Measurements from ENCODE around the gene ANKFN1. TPM values are rescaled to one million over a fixed set of nuclear protein-coding genes. Genes with fewer than 3 reads are reported as not detected.

Gene ANKFN1
- total RNA-seq, 1 donor from 2014 or later, result 2.4 TPM

DNA sequence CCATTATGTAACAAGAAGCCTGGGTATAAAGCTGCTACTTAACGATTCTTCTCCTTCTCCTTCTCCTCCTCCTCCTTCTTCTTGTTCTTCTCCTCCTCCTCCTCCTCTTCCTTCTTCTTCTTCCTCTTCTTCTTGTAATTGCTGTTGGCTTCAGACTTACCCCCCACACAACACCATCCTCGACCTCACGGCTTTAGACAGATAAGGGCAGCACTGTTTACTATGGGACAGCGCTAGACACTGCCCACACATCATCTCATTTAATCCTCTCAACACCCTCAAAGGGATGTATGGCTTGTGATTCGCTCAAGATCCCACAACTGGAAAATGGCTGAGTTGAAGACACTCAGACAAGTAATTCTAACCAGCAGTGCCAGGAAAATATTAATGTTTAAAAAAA, 379.7 kb downstream of the ANKFN1 start:
- TF ChIP-seq, protein P1, sequence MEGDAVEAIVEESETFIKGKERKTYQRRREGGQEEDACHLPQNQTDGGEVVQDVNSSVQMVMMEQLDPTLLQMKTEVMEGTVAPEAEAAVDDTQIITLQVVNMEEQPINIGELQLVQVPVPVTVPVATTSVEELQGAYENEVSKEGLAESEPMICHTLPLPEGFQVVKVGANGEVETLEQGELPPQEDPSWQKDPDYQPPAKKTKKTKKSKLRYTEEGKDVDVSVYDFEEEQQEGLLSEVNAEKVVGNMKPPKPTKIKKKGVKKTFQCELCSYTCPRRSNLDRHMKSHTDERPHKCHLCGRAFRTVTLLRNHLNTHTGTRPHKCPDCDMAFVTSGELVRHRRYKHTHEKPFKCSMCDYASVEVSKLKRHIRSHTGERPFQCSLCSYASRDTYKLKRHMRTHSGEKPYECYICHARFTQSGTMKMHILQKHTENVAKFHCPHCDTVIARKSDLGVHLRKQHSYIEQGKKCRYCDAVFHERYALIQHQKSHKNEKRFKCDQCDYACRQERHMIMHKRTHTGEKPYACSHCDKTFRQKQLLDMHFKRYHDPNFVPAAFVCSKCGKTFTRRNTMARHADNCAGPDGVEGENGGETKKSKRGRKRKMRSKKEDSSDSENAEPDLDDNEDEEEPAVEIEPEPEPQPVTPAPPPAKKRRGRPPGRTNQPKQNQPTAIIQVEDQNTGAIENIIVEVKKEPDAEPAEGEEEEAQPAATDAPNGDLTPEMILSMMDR (conservative IDR thresholded peaks at IDR 0.05), result no peak
- no peak overlapping the region for H3K27ac Mint-ChIP-seq
- H3K27me3 Mint-ChIP-seq, result peaks cover 18% of the 10 kb centered on the region
- no peaks in the 10 kb centered on the region for H3K9me3 Mint-ChIP-seq
- no peak for DNase-seq (ENCODE audit: extremely low spot score, unreplicated experiment)
- peaks cover 9% of the 10 kb centered on the region for H3K4me1 Mint-ChIP-seq (ENCODE audit: unreplicated experiment)
- no peaks in the 10 kb centered on the region for H3K36me3 Mint-ChIP-seq
- H3K4me3 Mint-ChIP-seq, result no peak overlapping the region

DNA sequence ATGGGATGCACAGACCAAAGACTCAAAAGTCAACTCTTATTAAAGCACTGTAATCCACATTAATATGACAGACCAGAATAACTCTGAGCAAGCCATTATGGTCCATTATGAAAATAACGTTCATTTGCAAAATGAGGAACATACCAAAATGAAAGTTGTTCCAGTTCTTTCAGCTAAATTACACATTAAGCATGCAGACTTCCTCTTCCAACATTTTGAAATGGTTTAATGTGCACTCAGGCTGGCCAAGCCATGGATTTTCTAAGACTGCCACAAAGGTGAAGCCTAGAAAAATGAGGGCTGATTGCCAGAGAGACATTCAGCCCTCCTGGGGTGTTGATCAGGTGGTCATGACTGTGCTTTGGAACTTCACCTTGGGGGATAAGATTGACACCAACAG, 383.5 kb downstream of the ANKFN1 start:
- TF ChIP-seq, protein P1 (conservative IDR thresholded peaks at IDR 0.05), result no peak
- Mint-ChIP-seq H3K9me3 (peaks cover 5% of the 10 kb centered on the region), H3K27me3 (peaks cover 24% of the 10 kb centered on the region), H3K4me1 (ENCODE audit: unreplicated experiment) (peaks cover 5% of the 10 kb centered on the region), H3K36me3 (no peaks in the 10 kb centered on the region), H3K4me3 (no peak overlapping the region), H3K27ac (no peak overlapping the region)
- DNase-seq (ENCODE audit: extremely low spot score, unreplicated experiment), result no peak

DNA sequence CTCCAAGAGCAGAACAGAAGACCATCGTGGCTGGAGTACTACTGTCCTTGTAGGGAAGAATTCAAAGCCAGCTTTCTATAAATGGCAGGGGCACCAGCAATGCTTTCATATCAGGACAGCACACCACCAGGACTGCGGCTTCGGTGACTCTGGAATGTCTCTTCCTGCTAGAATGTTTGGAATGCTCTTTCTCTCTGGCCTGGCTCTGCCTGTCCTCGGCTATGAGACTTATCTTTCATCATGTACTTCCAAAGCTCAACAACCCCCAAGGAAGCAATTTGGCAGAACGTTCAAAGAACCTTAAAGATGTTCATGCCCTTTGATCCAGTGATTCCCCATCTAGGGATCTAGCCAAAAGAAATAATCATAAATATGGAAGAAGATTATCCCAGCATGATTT, 387.6 kb downstream of the ANKFN1 start:
- peaks cover 9% of the 10 kb centered on the region for H3K4me1 Mint-ChIP-seq (ENCODE audit: unreplicated experiment)
- H3K27me3 Mint-ChIP-seq, result peaks cover 6% of the 10 kb centered on the region
- TF ChIP-seq, protein P1 (conservative IDR thresholded peaks at IDR 0.05), result no peak
- peaks cover 5% of the 10 kb centered on the region for H3K9me3 Mint-ChIP-seq
- no peak for DNase-seq (ENCODE audit: extremely low spot score, unreplicated experiment)
- H3K27ac Mint-ChIP-seq, result no peak overlapping the region
- H3K36me3 Mint-ChIP-seq, result no peaks in the 10 kb centered on the region
- H3K4me3 Mint-ChIP-seq, result no peak overlapping the region

DNA sequence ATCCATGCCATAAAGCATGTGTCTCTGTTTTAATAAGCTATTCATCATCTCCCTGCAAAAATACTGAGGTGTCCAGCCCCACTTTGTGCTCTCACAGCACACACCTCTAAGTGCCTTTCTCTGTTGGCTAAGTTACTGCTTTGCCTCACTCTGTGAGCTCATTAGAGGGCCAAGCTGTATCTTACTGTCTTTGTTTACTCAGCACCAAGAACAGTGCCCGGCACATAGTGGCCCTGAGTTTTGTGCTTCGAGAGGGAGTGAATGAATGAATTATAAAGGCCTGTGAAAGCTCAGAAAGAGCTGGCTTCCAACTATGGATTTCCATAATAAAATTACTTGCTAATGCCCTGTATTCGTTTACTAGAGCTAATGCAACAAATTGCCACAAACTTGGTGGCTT, 390.0 kb downstream of the ANKFN1 start:
- DNase-seq (ENCODE audit: extremely low spot score, unreplicated experiment), result no peak
- peaks cover 10% of the 10 kb centered on the region for H3K9me3 Mint-ChIP-seq

DNA sequence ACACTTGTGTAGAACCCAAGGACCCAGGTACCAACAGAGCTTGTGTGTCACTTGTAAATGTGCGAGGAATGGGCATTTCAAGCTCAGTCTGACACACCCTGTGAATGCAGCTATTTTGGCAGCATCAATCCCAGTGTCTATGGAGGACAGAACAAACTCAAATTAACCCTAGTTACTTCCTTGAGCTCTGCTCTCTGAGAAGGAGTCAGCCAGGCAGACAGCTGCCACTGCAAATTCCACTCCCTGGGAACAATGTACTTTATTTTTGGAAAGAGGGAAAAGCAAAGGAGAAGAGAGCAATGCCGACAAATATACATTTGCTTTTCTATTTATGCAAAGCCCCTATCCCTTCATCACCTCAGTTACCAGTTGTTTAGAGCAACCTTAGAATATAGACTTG, 391.8 kb downstream of the ANKFN1 start:
- peaks cover 5% of the 10 kb centered on the region for H3K9me3 Mint-ChIP-seq
- H3K4me3 Mint-ChIP-seq, result no peak overlapping the region
- H3K27me3 Mint-ChIP-seq, result no peaks in the 10 kb centered on the region
- TF ChIP-seq, protein P1 (conservative IDR thresholded peaks at IDR 0.05), result no peak
- DNase-seq (ENCODE audit: extremely low spot score, unreplicated experiment), result no peak
- peaks cover 9% of the 10 kb centered on the region for H3K4me1 Mint-ChIP-seq (ENCODE audit: unreplicated experiment)
- no peaks in the 10 kb centered on the region for H3K36me3 Mint-ChIP-seq
- H3K27ac Mint-ChIP-seq, result no peak overlapping the region

More for the DNA sequence above, 390.0 kb downstream of the ANKFN1 start:
- TF ChIP-seq, protein P1 (conservative IDR thresholded peaks at IDR 0.05), result no peak
- H3K4me3 Mint-ChIP-seq, result no peak overlapping the region
- H3K27ac Mint-ChIP-seq, result no peak overlapping the region
- no peaks in the 10 kb centered on the region for H3K36me3 Mint-ChIP-seq
- peaks cover 9% of the 10 kb centered on the region for H3K4me1 Mint-ChIP-seq (ENCODE audit: unreplicated experiment)
- peaks cover 6% of the 10 kb centered on the region for H3K27me3 Mint-ChIP-seq

DNA sequence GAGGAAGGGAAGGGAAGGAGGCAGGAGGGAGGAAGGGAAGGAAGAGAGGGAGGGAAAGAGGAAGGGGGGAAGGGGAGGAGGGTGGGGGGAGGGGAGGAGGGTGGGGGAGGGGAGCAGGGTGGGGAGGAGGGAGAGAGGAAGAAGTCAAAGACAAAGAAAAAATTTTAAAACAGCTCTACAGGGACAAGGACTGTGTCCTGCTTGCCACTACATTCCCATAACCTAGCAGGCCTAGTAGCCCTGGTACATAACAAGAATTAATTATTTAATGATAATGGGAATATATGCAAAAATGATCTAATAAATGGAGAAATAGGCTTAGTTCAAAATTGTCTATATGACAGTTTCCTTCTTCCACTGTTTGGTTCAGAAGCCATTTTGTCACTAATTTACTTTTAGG, 392.7 kb downstream of the ANKFN1 start:
- H3K36me3 Mint-ChIP-seq, result no peaks in the 10 kb centered on the region
- H3K27ac Mint-ChIP-seq, result no peak overlapping the region
- H3K9me3 Mint-ChIP-seq, result peaks cover 5% of the 10 kb centered on the region
- H3K27me3 Mint-ChIP-seq, result no peaks in the 10 kb centered on the region
- peaks cover 6% of the 10 kb centered on the region for H3K4me1 Mint-ChIP-seq (ENCODE audit: unreplicated experiment)
- TF ChIP-seq, protein P1 (conservative IDR thresholded peaks at IDR 0.05), result no peak
- no peak for DNase-seq (ENCODE audit: extremely low spot score, unreplicated experiment)
- H3K4me3 Mint-ChIP-seq, result no peak overlapping the region
